PC-9 (cell line): ENCODE measurements around the gene UNC93A. TPM values are rescaled to one million over a fixed set of nuclear protein-coding genes. Genes with fewer than 3 reads are reported as not detected.
"Not testable (repeated sequence)": the region's sequence is repeated elsewhere in the genome, so short reads cannot be mapped to it uniquely, and the experiment has no call there.

Experiments used
- BruUV-seq: library from RNA; stranded (reverse); fragments of 400-500 nt; replicated peaks from 2 replicates; lab custom pipeline; 2021; lab: Mats Ljungman, UMichigan
- CTCF ChIA-PET: fragments of 300-600 bp; sonication (Branson Sonifier 250); formaldehyde crosslinking; loops from one replicate; lab custom pipeline; 2022; ENCODE audit warnings: antibody characterized with exemption; lab: Charles Lee
- POLR2A ChIA-PET: fragments of 300-600 bp; sonication (Branson Sonifier 250); formaldehyde crosslinking; loops from one replicate; lab custom pipeline; 2022; ENCODE audit warnings: antibody characterized with exemption; ENCODE audit not compliant: unreplicated experiment; lab: Charles Lee
- DNase-seq, 2 experiments: peaks; one replicate each; pipeline versions ENCODE4 v3.0.0 to v3.0.0-alpha.2; 2015 to 2022; ENCODE audit warnings: mixed read lengths in 1 of 2
- H2AFZ ChIP-seq: fragments of 200-600 bp; sonication (generic); 2 replicates; pipeline ENCODE4 v1.8.1; 2017; ENCODE audit warnings: antibody characterized with exemption
- H3F3A ChIP-seq: fragments of 200-600 bp; sonication (generic); 2 replicates; pipeline ENCODE4 v1.8.1; 2017; ENCODE audit warnings: antibody characterized with exemption, mild to moderate bottlenecking, low read depth; ENCODE audit not compliant: insufficient read depth
- H3K27ac ChIP-seq: fragments of 200-600 bp; sonication (generic); 2 replicates; pipeline ENCODE4 v1.6.1; 2016; ENCODE audit warnings: mixed run types
- H3K27me3 ChIP-seq: fragments of 200-600 bp; sonication (generic); 2 replicates; pipeline ENCODE4 v1.6.1; 2016; ENCODE audit warnings: low read depth, mixed run types; ENCODE audit not compliant: insufficient read depth
- H3K36me3 ChIP-seq: fragments of 200-600 bp; sonication (generic); 2 replicates; pipeline ENCODE4 v1.6.1; 2016; ENCODE audit warnings: low read depth, mixed run types
- H3K4me1 ChIP-seq: fragments of 200-600 bp; sonication (generic); replicated peaks from 2 replicates; pipeline ENCODE4 v1.6.1; 2016; ENCODE audit warnings: mixed run types; ENCODE audit not compliant: insufficient read depth
- H3K4me2 ChIP-seq: fragments of 200-600 bp; sonication (generic); 2 replicates; pipeline ENCODE4 v1.6.1; 2017; ENCODE audit warnings: mixed run types
- H3K4me3 ChIP-seq: fragments of 200-600 bp; sonication (generic); 2 replicates; pipeline ENCODE4 v1.6.1; 2016; ENCODE audit warnings: mixed run types
- H3K79me2 ChIP-seq: fragments of 200-600 bp; sonication (generic); 2 replicates; pipeline ENCODE4 v1.6.1; 2017; ENCODE audit warnings: low read depth, mixed run types
- H3K9me2 ChIP-seq: fragments of 200-600 bp; sonication (generic); 2 replicates; pipeline ENCODE4 v1.8.1; 2017; ENCODE audit warnings: mild to moderate bottlenecking; ENCODE audit not compliant: insufficient read depth
- H3K9me3 ChIP-seq: fragments of 200-600 bp; sonication (generic); 2 replicates; pipeline ENCODE4 v1.8.1; 2016; ENCODE audit warnings: low read depth; ENCODE audit not compliant: insufficient read depth
- H4K20me1 ChIP-seq: fragments of 200-600 bp; sonication (generic); 2 replicates; pipeline ENCODE4 v1.8.1; 2017; ENCODE audit not compliant: insufficient read depth
- EZH2 ChIP-seq: fragments of 200-600 bp; sonication (generic); IDR thresholded peaks from 2 replicates; pipeline ENCODE4 v1.8.0; 2017; ENCODE audit warnings: antibody characterized with exemption, low read depth
- intact Hi-C: fragments of 100-400 bp; cut with micrococcal nuclease; formaldehyde crosslinking; loops from one replicate; pipeline ENCODE4 v1.10.0; 2022; ENCODE audit not compliant: unreplicated experiment
- total RNA-seq: library from RNA; stranded (reverse); gene quantifications from 2 replicates; pipeline ENCODE4 v1.2.3, GENCODE V29; 2021
- TF ChIP-seq, protein P1 (sequence below): fragments of 200-600 bp; sonication (generic); conservative IDR thresholded peaks from 2 replicates; pipeline ENCODE4 v1.6.1; 2017; ENCODE audit warnings: mixed run types, antibody characterized with exemption, mild to moderate bottlenecking, moderate library complexity

Gene UNC93A
- total RNA-seq, 1 experiment from 2014 or later = not detected

DNA sequence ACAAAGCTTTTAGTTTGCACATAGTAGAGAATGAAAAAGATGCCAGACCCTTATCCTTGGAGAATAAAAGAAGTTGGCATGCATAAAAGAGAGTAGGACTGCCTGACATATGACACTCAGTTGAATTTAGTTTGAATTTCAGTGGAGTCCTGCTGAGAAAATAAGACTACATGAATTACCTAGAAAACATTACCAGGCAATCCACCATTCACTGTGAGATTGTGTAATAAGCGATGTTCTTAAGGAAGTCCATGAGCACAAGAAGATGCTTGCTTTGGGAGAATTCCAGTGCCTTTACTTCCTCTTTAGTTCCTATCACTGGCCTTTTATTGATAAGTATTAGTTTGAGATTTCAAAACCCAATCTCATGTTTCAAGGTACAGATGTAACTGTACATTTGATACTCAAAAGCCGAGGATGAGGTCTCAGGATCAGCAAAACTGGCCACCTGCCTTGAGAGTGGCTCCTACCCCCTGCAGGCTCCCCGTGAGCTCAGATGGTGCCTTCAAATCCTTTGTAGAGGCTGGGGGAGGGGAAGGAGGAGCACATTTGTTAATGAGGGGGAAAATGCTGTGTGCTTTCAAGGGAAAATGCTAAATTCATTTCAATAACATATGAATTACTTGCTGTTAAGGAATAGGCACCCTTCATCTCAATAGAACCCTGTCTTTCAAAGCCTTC, 11.2 kb upstream of the UNC93A start:
- Histone ChIP-seq H3K4me2 (no peak overlapping the region), H3K9me3 (no peaks in the 10 kb centered on the region), H3K4me3 (no peak overlapping the region), H3K9me2 (no peaks in the 10 kb centered on the region), H3K36me3 (no peaks in the 10 kb centered on the region), H4K20me1 (no peaks in the 10 kb centered on the region), H3K27ac (no peak overlapping the region), H3K27me3 (peaks cover 89% of the 10 kb centered on the region), H2AFZ (no peak overlapping the region), H3K4me1 (no peaks in the 10 kb centered on the region), H3F3A (no peaks in the 10 kb centered on the region), H3K79me2 (no peaks in the 10 kb centered on the region)
- ChIA-PET CTCF (no interaction called here), POLR2A (no interaction called here)
- BruUV-seq = no TSS peak
- no peak for DNase-seq
- intact Hi-C loops = no loop called here
- TF ChIP-seq, protein P1, sequence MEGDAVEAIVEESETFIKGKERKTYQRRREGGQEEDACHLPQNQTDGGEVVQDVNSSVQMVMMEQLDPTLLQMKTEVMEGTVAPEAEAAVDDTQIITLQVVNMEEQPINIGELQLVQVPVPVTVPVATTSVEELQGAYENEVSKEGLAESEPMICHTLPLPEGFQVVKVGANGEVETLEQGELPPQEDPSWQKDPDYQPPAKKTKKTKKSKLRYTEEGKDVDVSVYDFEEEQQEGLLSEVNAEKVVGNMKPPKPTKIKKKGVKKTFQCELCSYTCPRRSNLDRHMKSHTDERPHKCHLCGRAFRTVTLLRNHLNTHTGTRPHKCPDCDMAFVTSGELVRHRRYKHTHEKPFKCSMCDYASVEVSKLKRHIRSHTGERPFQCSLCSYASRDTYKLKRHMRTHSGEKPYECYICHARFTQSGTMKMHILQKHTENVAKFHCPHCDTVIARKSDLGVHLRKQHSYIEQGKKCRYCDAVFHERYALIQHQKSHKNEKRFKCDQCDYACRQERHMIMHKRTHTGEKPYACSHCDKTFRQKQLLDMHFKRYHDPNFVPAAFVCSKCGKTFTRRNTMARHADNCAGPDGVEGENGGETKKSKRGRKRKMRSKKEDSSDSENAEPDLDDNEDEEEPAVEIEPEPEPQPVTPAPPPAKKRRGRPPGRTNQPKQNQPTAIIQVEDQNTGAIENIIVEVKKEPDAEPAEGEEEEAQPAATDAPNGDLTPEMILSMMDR = no peak
- no peak for TF ChIP-seq EZH2

DNA sequence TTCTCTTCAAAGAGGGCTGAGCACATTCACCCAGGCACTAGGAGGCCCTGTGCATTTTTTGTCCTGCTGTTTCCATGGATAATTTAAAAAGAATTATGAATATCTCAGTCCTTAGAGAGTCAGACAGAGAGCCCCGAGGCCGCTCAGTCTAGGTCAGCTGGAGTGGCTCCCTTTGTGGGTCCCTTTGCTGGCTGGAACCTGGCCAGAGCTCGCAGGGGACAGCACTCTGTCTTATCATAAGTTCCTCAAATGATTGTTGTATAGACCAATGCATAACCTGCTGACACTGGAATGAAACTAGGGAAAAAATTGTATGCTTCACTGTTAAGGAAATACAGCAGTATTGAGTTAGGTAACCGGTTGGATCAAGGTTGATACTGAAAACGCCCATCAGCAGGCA, 10.6 kb upstream of the UNC93A start:
- H3F3A ChIP-seq, H3K79me2 ChIP-seq, H4K20me1 ChIP-seq, H3K4me1 ChIP-seq, H2AFZ ChIP-seq, H3K9me3 ChIP-seq, DNase-seq, H3K36me3 ChIP-seq, H3K4me3 ChIP-seq, H3K4me2 ChIP-seq, POLR2A ChIA-PET, H3K9me2 ChIP-seq, BruUV-seq, CTCF ChIA-PET, intact Hi-C loops, H3K27ac ChIP-seq: not testable (repeated sequence)
- H3K27me3 ChIP-seq = peaks cover 89% of the 10 kb centered on the region

DNA sequence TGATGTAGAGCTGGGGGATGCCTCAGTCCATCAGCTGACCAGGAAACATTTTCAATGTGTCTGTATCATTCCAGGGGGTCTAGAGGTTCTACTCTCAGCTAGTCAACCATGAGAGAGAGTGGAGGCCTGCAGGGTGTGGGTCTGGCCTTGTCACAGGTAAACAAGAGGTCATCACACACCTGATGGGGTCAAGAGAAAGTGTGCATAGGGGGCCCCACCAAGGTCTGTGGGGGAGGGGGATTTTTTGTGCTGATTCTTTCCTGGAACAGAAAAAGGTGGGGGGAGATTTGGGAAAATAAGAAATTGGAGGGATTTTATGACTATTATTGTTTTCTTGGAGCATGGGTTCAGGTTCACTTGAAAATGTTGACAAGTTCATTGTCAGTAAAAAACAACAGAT, 8.9 kb upstream of the UNC93A start:
- Histone ChIP-seq H3K4me2 (no peak overlapping the region), H3K27ac (no peak overlapping the region), H2AFZ (no peak overlapping the region), H3K9me2 (no peaks in the 10 kb centered on the region), H3K4me3 (no peak overlapping the region), H3K9me3 (no peaks in the 10 kb centered on the region), H3F3A (no peaks in the 10 kb centered on the region), H3K36me3 (no peaks in the 10 kb centered on the region), H4K20me1 (no peaks in the 10 kb centered on the region), H3K79me2 (no peaks in the 10 kb centered on the region), H3K4me1 (no peaks in the 10 kb centered on the region), H3K27me3 (peaks cover 86% of the 10 kb centered on the region)
- POLR2A ChIA-PET = no interaction called here
- TF ChIP-seq, protein P1 = no peak
- no peak for TF ChIP-seq EZH2
- intact Hi-C loops = no loop called here
- no TSS peak for BruUV-seq
- DNase-seq = no peak
- CTCF ChIA-PET = no interaction called here

DNA sequence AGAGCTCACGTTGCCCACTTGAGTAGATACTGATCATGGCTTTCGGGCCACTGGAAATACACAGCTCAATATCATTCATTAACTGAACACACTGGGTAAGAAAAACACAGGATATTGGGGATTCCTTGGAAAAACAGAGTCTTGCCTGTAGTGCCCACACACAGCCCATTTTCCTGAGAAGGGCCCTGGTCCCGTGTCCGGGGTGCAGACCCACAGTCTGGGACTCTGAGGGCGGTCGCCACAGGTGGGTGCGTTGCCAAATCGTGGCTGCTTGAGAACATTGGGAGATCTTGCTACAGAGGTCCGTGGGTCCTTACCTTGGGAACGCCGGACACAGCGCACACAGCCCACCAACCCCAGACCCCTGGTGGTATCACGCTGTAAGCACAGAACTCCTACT, 6.5 kb upstream of the UNC93A start:
- H3K27ac ChIP-seq, H3K4me1 ChIP-seq, POLR2A ChIA-PET, H4K20me1 ChIP-seq, H3K9me2 ChIP-seq, H3F3A ChIP-seq, intact Hi-C loops, H3K4me2 ChIP-seq, BruUV-seq, H3K36me3 ChIP-seq, H2AFZ ChIP-seq, CTCF ChIA-PET, H3K4me3 ChIP-seq, H3K9me3 ChIP-seq, H3K79me2 ChIP-seq, DNase-seq: not testable (repeated sequence)
- H3K27me3 ChIP-seq = peaks cover 84% of the 10 kb centered on the region
